GM18505 (cell line): ENCODE results near the gene CCDC40.

ENCODE experiments used
- ATAC-seq: cut with Tn5 transposase; IDR thresholded peaks from one replicate; pipeline ENCODE4 v1.9.1; 2021; ENCODE audit not compliant: unreplicated experiment
- POLR2A ChIP-seq: IDR thresholded peaks from 4 replicates; pipeline ENCODE4 v1.6.1; 2011; ENCODE audit warnings: borderline replicate concordance; ENCODE audit not compliant: insufficient read depth, insufficient read length; ENCODE audit errors: extremely low read depth

CCDC40 gene

DNA sequence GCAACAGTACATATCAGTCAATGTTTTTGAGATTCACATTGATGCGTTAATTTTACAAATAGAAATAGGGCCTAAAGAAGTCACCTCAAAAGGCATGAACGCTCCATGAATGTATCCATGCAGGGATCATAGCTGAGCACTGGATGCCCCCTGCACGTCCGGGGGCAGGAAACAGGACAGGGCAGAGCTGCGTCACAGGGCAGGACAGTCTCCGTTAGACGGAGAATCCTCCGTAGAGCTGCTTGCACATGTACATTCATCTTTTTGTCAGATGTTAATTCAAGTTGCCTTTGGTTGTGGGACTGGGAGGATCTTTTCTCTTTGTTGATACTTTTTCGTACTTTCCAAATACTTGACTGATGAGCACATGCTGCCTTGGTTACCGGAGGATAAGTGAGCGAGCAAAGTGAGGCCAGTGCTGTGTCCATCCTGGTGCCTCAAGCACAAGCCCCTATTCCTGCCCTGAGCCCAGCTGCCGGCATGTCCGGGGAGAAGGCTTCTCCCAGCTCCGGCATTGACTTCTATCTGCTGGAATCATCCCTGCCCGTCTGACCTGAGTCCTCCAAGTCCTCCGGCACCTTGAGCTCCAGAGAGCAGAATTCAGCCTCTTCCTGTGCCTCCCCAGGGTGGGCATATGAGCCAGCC lies 80.0 kb downstream of the CCDC40 start:
- no peak for ATAC-seq
- TF ChIP-seq POLR2A = no peak

DNA sequence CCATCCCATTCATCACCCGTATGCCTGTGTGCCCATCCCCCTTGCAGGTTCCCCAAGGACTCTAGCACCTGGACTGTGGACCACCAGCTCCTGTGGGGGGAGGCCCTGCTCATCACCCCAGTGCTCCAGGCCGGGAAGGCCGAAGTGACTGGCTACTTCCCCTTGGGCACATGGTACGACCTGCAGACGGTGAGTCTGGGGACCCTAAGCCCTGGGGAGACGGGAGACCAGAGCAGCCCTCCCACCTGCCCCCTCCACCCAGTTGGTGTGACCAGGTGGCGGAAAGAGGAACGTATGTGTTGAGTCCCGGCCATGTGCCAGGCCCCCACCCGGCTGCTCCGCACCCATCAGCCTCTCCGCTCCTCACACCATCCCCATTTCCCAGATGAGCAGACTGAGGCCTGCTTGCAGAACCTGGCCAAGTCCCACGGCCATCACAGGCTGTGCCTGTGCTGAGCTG lies 80.5 kb downstream of the CCDC40 start:
- TF ChIP-seq POLR2A = no peak
- no peak for ATAC-seq

DNA sequence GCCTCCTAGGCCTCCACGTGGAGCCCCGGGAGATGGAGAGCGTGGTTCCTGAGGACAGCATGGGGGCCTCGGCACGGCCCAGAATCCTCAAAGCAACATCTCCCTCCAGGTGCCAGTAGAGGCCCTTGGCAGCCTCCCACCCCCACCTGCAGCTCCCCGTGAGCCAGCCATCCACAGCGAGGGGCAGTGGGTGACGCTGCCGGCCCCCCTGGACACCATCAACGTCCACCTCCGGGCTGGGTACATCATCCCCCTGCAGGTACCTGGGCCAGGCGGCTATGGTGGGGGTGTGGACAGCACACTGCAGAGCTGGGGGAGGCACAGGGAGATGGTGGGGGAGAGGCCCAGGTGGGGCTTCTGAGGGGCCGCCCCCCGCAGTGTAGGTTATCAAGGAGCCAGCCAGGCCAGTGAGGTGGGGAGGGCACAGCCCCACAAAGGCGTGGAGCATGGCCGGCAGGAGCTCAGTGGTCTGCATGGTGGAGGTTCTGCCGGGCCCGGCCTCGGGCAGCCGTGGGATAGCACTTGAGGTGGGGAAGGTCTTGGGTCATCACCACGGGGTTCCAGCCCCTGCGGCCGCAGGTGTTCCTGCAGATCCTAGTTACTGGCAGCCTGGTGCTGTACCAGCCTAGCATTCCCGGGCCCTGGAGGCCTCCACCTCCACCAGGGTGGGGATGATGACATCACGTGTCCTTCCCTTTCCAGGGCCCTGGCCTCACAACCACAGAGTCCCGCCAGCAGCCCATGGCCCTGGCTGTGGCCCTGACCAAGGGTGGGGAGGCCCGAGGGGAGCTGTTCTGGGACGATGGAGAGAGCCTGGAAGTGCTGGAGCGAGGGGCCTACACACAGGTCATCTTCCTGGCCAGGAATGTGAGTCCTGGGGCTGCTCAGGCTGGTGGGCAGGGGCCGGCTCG lies 81.3 kb downstream of the CCDC40 start:
- TF ChIP-seq POLR2A = no peak
- no peak for ATAC-seq

DNA sequence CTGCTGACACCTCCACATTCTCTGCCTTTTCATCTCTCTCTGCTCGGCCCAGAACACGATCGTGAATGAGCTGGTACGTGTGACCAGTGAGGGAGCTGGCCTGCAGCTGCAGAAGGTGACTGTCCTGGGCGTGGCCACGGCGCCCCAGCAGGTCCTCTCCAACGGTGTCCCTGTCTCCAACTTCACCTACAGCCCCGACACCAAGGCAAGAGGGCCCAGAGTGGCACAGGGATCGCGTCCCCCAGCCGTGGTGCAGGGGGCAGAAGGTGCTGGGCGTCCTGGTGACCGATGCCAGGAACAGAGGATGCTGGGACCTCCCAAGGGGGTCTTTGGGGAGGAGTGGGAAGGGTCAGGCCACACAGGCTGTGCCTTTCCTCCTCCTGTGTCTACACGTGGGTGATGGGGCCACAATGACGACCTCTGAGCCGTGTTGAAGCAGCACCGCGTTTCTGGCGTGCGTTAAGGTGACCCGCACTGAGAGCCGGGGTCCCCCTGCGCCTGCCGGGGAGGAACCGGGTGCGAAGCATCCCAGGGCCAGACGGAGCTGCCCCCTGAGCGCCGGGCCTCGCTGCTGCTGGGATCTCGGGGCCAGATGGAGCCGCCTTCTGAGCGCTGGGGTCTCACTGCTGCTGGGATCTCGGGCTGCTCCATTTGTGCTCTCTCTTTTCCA lies 82.3 kb downstream of the CCDC40 start:
- TF ChIP-seq POLR2A = no peak
- ATAC-seq = no peak

DNA sequence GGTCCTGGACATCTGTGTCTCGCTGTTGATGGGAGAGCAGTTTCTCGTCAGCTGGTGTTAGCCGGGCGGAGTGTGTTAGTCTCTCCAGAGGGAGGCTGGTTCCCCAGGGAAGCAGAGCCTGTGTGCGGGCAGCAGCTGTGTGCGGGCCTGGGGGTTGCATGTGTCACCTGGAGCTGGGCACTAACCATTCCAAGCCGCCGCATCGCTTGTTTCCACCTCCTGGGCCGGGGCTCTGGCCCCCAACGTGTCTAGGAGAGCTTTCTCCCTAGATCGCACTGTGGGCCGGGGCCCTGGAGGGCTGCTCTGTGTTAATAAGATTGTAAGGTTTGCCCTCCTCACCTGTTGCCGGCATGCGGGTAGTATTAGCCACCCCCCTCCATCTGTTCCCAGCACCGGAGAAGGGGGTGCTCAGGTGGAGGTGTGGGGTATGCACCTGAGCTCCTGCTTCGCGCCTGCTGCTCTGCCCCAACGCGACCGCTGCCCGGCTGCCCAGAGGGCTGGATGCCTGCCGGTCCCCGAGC lies 82.9 kb downstream of the CCDC40 start:
- no peak for TF ChIP-seq POLR2A
- ATAC-seq = no peak

DNA sequence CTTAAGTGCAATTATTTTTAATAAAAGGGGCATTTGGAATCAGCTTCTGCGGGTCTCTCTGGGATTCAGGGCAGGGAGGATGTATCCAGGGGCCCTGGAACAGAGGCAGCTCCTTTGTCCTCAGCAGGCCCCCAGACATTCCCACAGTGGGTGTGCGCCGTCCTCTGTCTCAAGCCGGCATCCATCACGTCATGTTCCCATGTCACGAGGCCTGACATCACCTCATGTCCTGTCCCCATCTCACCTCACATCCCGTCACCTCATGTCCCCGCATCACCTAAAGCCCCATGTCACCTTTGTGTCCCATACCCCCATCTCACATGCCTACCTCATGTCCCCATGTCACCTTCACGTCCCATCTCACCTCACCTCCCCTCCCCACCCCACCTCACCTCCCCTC lies 83.4 kb downstream of the CCDC40 start:
- ATAC-seq = no peak
- no peak for TF ChIP-seq POLR2A

DNA sequence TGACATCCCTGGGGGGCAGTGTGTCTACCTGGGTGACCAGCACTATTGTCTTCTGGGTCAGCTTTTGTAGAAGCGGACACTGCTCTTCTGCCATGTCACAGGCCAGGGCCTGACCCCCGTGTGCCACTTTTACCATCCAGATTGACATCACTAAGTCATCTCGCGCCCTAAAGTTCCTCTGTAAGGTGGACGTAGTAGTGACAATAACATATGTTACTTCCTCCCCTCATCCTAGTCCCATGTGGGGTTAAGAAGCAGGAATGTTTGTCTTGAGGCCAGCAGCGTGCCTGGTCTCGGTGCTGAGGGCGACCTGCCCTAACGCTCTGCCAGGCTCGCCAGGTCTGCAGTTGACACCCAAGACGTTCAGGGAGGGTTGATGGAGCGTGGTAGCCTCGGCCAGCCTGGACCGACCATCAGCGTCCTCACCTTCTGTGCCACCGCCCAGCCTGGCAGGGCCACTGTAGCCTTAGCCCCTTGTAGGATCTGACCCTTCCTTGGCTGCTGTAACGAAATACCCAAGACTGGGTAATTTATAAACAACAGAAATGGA lies 85.7 kb downstream of the CCDC40 start:
- no peak for ATAC-seq
- TF ChIP-seq POLR2A = no peak

DNA sequence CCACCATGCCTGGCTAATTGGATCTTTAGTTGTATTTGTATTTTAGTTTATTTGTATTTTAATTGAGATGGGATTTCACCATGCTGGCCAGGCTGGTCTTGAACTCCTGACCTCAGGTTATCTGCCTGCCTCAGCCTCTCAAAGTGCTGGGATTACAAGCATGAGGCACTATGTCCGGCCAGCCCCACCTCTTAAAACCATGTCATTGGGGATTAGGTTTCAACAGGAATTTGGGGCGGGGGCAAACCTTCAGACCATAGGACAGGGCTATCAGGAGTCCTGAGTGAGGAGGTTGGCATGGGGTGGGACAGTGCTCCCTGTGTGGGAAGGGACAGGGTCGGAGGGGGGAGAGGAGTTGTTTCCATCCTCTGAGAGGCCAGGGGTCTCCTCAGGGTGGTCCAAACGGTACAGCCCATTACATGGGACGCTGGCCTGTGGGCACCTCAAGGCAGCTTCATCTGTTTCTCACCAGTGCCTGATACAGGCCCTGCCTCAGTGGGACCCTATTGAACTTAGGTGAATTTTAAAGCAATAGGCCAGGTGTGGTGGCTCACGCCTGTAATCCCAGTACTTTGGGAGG lies 86.6 kb downstream of the CCDC40 start:
- ATAC-seq = no peak
- TF ChIP-seq POLR2A = no peak

DNA sequence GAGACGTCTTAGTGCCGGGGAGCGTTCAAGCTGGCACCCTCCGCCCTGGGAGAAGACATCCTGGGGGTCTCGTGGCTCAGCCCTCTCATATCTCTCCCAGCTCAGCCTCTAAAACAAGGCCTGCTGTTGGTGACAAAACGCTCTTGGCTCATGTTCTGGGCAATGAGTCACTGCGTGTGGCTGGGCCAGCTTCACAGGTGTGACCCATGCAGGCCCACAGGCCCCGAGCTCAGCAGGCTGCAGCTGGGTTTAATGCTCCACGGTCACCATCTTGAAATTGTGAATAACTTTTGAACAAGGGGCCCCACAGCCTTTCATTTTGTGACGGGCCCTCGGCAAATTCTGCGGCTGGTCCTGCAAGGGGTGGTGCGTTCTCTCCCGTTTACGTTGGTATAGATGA lies 87.3 kb downstream of the CCDC40 start:
- TF ChIP-seq POLR2A = no peak
- ATAC-seq = no peak

DNA sequence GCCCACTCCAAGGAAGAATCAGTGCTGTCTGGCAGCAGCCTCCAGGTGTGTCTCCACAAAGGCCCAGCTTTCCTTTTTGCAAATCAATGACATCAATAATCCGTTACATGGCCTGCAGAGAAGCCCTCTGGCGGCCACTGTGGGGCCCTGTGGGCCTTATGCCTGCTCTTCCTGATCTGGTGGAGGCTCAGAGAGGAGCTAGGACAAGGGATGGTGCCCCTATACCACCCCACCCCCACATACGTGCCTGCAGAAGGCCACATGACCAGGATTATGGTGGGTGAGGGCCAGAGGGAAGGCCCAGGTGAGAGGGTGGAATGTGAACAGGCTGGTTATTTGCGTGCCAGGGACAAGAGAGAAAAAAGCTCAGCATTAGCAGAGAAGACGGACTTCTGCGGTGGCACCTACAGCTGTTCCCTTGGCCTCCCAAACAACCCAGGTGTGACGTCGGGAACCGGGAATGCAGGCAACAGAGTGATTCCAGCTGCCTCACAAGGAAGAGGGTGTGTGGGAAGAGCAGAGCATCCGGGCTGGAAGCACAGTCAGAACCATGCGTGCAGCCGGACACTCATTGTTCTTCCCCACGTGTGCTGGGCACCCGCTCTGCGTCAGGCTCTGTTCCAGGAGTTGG lies 88.0 kb downstream of the CCDC40 start:
- no peak for ATAC-seq
- no peak for TF ChIP-seq POLR2A

DNA sequence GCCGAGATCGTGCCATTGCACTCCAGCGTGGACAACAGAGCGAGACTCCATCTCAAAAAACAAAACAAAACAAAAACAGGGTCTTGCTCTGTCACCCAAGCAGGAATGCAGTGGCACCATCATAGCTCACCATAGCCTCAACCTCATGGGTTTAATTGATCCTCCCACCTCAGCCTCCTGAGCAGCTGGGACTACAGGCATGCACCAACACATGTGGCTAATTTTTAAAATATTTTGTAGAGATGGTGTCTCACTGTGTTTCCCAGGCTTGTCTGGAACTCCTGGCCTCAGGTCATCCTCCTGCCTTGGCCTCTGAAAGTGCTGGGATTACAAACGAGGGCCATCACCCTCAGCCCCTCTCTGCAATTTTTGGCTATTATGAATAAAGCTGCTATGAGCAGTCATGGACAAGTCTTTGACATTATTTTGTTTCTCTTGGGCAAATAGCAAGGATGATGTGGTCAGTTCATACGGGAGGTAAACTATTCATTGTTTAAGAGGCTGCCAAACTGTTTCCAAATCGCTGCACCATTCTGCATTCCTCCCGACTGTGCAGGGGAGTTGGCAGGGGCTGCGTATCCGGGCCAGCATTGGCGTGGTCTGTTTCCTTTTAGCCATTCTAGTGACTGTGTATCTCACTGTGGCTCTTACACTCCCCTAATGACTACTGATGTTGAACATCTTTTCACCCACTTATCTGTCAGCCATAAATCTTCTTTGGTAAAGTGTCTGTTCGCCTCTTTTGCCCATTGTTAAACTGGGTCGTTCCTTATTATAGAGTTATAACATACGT lies 89.4 kb downstream of the CCDC40 start:
- ATAC-seq = no peak
- TF ChIP-seq POLR2A = no peak

DNA sequence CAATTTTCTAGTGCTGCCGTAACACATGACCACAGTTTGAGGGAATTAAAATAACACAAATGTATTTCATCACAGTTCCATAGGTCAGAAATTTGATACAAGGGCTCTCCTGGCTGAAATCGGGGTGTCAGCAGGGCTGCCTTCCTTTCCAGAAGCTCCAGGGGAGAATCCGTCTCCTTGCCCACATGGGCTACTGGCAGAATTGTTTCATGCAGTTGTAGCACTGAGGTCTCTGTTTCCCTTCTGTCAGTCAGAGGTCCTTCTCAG lies 89.9 kb downstream of the CCDC40 start:
- no peak for TF ChIP-seq POLR2A
- no peak for ATAC-seq
